Measurements from ENCODE around the gene RBMS2. TPM values are rescaled to one million over a fixed set of nuclear protein-coding genes. Genes with fewer than 3 reads are reported as not detected.
"Not testable (repeated sequence)": the region's sequence is repeated elsewhere in the genome, so short reads cannot be mapped to it uniquely, and the experiment has no call there.

RBMS2 gene
- total and polyA plus RNA-seq, 2 experiments from 2014 or later, result 15.2 to 18.8 TPM

DNA sequence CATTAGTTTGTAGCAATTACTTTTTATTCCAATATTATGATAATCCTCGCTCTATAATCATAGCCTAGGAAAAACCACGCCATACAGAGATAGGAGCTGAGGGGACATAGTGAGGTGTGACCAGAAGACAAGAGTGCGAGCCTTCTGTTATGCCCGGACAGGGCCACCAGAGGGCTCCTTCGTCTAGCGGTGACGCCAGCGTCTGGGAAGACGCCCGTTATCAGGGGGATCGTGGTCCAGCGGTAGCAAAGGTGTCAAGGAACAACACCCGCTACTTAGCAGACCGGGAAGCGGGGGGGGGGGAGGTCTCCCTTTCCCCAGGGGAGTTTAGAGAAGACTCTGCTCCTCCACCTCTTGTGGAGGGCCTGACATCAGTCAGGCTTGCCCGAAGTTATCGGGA, 24.9 kb upstream of the RBMS2 start:
- WGBS (ENCODE audit: low lambda C conversion rate, missing lambda C conversion rate), result 27% methylated on average over 14 of the region's 17 CpGs
- DNase-seq (ENCODE audit: low spot score), result peak; percentile 46
- H3K4me1 ChIP-seq (ENCODE audit: insufficient read depth); H3K4me3 ChIP-seq; H3K27me3 ChIP-seq; H3K79me2 ChIP-seq; H3K4me2 ChIP-seq; H3K27ac ChIP-seq; H2AFZ ChIP-seq; H3K9me3 ChIP-seq (ENCODE audit: low read depth); H3K36me3 ChIP-seq (replicated peaks; ENCODE audit: insufficient read depth, low read depth); H4K20me1 ChIP-seq (ENCODE audit: insufficient read depth, poor library complexity, severe bottlenecking); H3K9me2 ChIP-seq (replicated peaks; ENCODE audit: insufficient read depth): not testable (repeated sequence)
- TF ChIP-seq, protein P1, sequence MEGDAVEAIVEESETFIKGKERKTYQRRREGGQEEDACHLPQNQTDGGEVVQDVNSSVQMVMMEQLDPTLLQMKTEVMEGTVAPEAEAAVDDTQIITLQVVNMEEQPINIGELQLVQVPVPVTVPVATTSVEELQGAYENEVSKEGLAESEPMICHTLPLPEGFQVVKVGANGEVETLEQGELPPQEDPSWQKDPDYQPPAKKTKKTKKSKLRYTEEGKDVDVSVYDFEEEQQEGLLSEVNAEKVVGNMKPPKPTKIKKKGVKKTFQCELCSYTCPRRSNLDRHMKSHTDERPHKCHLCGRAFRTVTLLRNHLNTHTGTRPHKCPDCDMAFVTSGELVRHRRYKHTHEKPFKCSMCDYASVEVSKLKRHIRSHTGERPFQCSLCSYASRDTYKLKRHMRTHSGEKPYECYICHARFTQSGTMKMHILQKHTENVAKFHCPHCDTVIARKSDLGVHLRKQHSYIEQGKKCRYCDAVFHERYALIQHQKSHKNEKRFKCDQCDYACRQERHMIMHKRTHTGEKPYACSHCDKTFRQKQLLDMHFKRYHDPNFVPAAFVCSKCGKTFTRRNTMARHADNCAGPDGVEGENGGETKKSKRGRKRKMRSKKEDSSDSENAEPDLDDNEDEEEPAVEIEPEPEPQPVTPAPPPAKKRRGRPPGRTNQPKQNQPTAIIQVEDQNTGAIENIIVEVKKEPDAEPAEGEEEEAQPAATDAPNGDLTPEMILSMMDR (IDR thresholded peaks at IDR 0.05; ENCODE audit: poor library complexity), result peak; percentile 41

DNA sequence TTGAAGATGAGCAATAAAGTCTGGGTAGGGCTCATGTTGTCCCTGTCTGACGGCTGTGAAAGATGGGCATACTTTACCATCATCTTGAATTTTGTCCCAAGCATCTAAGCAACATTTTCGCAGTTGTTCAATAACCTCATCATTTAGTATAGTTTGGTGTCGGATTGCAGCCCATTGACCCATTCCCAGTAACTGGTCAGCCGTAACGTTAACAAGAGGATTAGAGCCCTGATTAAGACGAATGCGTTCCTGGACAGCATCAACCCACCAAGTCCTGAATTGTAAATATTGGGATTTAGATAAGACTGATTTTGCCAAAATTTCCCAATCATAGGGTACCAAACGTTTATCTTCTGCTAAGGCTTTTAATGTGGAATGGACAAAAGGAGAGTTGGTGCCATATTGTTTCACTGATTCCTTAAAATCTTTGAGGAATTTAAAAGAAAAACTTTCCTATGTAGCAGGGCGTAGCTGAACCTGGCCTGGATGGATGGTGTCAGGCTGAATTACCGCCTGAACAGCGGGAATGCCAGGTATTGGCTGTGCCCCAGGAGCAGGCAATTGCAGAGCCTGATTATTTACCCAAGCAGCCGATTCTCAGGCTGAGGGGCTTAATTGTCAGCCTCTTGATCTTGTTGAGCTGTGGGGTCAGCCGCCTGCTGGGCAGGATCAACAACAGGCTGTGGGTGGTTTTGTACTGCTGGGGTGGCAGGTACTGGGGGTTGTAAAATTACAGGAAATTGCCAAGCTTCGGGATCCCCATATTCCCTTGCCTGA, 23.3 kb upstream of the RBMS2 start:
- not testable (repeated sequence) for H3K4me1 ChIP-seq (ENCODE audit: insufficient read depth); H4K20me1 ChIP-seq (ENCODE audit: insufficient read depth, poor library complexity, severe bottlenecking); H3K27me3 ChIP-seq; H3K27ac ChIP-seq; H3K9me3 ChIP-seq (ENCODE audit: low read depth); H3K4me3 ChIP-seq; H2AFZ ChIP-seq; H3K9me2 ChIP-seq (replicated peaks; ENCODE audit: insufficient read depth); H3K79me2 ChIP-seq; DNase-seq (ENCODE audit: low spot score); H3K36me3 ChIP-seq (replicated peaks; ENCODE audit: insufficient read depth, low read depth); H3K4me2 ChIP-seq
- 37% methylated on average over 14 of the region's 14 CpGs for WGBS (ENCODE audit: low lambda C conversion rate, missing lambda C conversion rate)

DNA sequence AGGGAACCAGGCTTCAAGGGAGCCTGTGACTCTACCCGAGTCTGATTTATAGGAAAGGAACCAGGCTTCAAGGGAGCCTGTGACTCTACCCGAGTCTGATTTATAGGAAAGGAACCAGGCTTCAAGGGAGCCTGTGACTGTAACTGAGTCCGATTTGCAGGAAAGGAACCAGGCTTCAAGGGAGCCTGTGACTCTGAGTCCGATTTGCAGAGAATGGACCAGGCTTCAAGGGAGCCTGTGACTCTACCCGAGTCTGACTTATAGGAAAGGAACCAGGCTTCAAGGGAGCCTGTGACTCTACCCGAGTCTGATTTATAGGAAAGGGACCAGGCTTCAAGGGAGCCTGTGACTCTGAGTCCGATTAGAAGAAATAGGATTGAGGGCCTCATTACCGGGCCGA, 22.2 kb upstream of the RBMS2 start:
- H3K4me1 ChIP-seq (ENCODE audit: insufficient read depth); H3K4me2 ChIP-seq; DNase-seq (ENCODE audit: low spot score); H3K27ac ChIP-seq; H3K9me3 ChIP-seq (ENCODE audit: low read depth); H3K27me3 ChIP-seq; H3K79me2 ChIP-seq; H3K9me2 ChIP-seq (replicated peaks; ENCODE audit: insufficient read depth); H4K20me1 ChIP-seq (ENCODE audit: insufficient read depth, poor library complexity, severe bottlenecking); H3K36me3 ChIP-seq (replicated peaks; ENCODE audit: insufficient read depth, low read depth); H2AFZ ChIP-seq; H3K4me3 ChIP-seq: not testable (repeated sequence)
- WGBS (ENCODE audit: low lambda C conversion rate, missing lambda C conversion rate), result 67% methylated on average over 9 of the region's 9 CpGs

DNA sequence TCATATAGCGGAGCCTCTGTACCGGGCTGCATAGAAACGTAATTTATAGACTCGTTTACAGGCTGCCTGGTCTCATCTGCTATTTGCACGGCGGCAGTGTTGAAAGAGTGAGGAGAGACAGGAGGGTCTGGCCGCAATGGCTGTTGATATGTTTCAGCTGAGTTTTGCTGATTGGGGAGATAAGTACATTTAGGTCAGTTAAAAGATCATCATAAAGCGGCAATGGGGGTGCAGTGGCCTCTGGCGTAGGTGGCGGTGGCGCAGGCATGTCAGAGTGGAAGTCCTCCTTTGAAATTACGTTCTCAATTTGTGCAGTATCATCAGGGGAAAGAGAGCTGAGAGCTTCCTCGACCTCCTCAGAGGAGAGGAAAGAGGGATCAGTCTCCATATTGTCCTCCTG, 21.7 kb upstream of the RBMS2 start:
- not testable (repeated sequence) for H3K79me2 ChIP-seq; H3K9me2 ChIP-seq (replicated peaks; ENCODE audit: insufficient read depth); H3K4me3 ChIP-seq; H4K20me1 ChIP-seq (ENCODE audit: insufficient read depth, poor library complexity, severe bottlenecking); DNase-seq (ENCODE audit: low spot score); H3K36me3 ChIP-seq (replicated peaks; ENCODE audit: insufficient read depth, low read depth); H3K27me3 ChIP-seq; H3K4me2 ChIP-seq; H3K4me1 ChIP-seq (ENCODE audit: insufficient read depth); H3K9me3 ChIP-seq (ENCODE audit: low read depth); H3K27ac ChIP-seq; H2AFZ ChIP-seq
- 61% methylated on average over 13 of the region's 13 CpGs for WGBS (ENCODE audit: low lambda C conversion rate, missing lambda C conversion rate)

DNA sequence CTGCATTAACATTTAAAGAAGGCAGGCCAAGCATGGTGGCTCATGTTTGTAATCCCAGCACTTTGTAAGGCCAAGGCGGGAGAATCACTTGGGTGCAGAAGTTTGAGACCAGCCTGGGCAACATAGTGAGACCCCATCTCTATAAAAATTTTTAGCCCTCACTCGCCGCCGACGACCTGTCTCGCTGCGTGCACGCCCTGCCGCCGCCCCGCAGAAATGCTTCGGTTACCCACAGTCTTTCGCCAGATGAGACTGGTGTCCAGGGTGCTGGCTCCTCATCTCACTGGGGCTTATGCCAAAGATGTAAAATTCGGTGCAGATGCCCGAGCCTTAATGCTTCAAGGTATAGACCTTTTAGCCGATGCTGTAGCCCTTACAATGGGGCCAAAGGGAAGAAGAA, 10.8 kb upstream of the RBMS2 start:
- H3K9me2 ChIP-seq (replicated peaks; ENCODE audit: insufficient read depth), result no peaks in the 10 kb centered on the region
- no peaks in the 10 kb centered on the region for H3K36me3 ChIP-seq (replicated peaks; ENCODE audit: insufficient read depth, low read depth)
- no peaks in the 10 kb centered on the region for H3K4me1 ChIP-seq (ENCODE audit: insufficient read depth)
- 95% methylated on average over 16 of the region's 16 CpGs for WGBS (ENCODE audit: low lambda C conversion rate, missing lambda C conversion rate)
- no peak overlapping the region for H2AFZ ChIP-seq
- H3K27ac ChIP-seq, result no peak overlapping the region
- no peak overlapping the region for H3K4me3 ChIP-seq
- no peak overlapping the region for H3K4me2 ChIP-seq
- H4K20me1 ChIP-seq (ENCODE audit: insufficient read depth, poor library complexity, severe bottlenecking), result no peaks in the 10 kb centered on the region
- H3K9me3 ChIP-seq (ENCODE audit: low read depth), result no peaks in the 10 kb centered on the region
- DNase-seq (ENCODE audit: low spot score), result no peak
- H3K27me3 ChIP-seq, result no peaks in the 10 kb centered on the region
- no peaks in the 10 kb centered on the region for H3K79me2 ChIP-seq
- TF ChIP-seq EZH2 (IDR thresholded peaks at IDR 0.05; ENCODE audit: borderline replicate concordance) (no peak), EZH2phosphoT487 (IDR thresholded peaks at IDR 0.05; ENCODE audit: low read depth, severe bottlenecking, unreplicated experiment) (no peak)
- TF ChIP-seq, protein P1 (IDR thresholded peaks at IDR 0.05; ENCODE audit: poor library complexity), result no peak

DNA sequence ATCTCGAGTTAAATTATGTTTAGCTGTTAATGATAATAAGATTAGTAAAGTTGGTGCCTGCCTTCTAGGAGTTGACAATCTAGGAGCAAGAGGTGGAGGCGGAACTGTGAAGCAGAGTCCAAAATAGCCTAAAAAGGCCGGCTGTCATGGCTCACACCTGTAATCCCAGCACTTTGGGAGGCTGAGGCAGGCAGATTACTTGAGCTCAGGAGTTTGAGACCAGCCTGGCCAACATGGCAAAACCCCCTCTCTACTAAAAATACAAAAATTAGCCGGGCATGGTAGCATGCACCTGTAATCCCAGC, 7.7 kb upstream of the RBMS2 start:
- 57% methylated on average over 4 of the region's 4 CpGs for WGBS (ENCODE audit: low lambda C conversion rate, missing lambda C conversion rate)
- H2AFZ ChIP-seq; H3K36me3 ChIP-seq (replicated peaks; ENCODE audit: insufficient read depth, low read depth); H3K27me3 ChIP-seq; H3K9me2 ChIP-seq (replicated peaks; ENCODE audit: insufficient read depth); H3K4me2 ChIP-seq; H3K27ac ChIP-seq; H3K4me3 ChIP-seq; H4K20me1 ChIP-seq (ENCODE audit: insufficient read depth, poor library complexity, severe bottlenecking); H3K79me2 ChIP-seq; DNase-seq (ENCODE audit: low spot score); H3K9me3 ChIP-seq (ENCODE audit: low read depth); H3K4me1 ChIP-seq (ENCODE audit: insufficient read depth): not testable (repeated sequence)

Data from hepatocyte (in vitro differentiated cells).